Activated CD4-positive, CD25-positive, alpha-beta regulatory T cell treated with anti-CD3 and anti-CD28 coated beads, Interleukin-2, amount 50 U/mL, for 72 hours (primary cell): ENCODE measurements around the gene RPL7L1.
A peak's percentile ranks its signal among the peaks of the same experiment; 100 is the strongest.
"Not testable (repeated sequence)": the region's sequence is repeated elsewhere in the genome, so short reads cannot be mapped to it uniquely, and the experiment has no call there.

ENCODE experiments used
- DNase-seq: peaks from one replicate; pipeline ENCODE4 v3.0.0; 2021

RPL7L1 gene

GRCh38 chr6:42894041-42894828 is 14.8 kb downstream of the RPL7L1 start:
- DNase-seq: not testable (repeated sequence)

GRCh38 chr6:42896178-42896719 is 16.8 kb downstream of the RPL7L1 start:
- no peak for DNase-seq

GRCh38 chr6:42898891-42899361 is 19.5 kb downstream of the RPL7L1 start:
- peak; percentile 64 for DNase-seq

- DNase-seq: no peak
These were observed 20.5 kb downstream of the RPL7L1 start for GRCh38 chr6:42899871-42900270.

GRCh38 chr6:42901538-42901957 is 22.1 kb downstream of the RPL7L1 start:
- DNase-seq: peak; percentile 59

GRCh38 chr6:42902429-42903263 is 23.2 kb downstream of the RPL7L1 start:
- DNase-seq: not testable (repeated sequence)

GRCh38 chr6:42904467-42904866 is 25.1 kb downstream of the RPL7L1 start:
- DNase-seq: no peak

GRCh38 chr6:42907336-42907735 is 27.9 kb downstream of the RPL7L1 start:
- no peak for DNase-seq

- no peak for DNase-seq
These were observed 30.4 kb downstream of the RPL7L1 start for GRCh38 chr6:42909835-42910234.

GRCh38 chr6:42911171-42912021 is 32.0 kb downstream of the RPL7L1 start:
- DNase-seq: no peak

- no peak for DNase-seq
These were observed 35.1 kb downstream of the RPL7L1 start for GRCh38 chr6:42914546-42914945.

- no peak for DNase-seq
These were observed 36.3 kb downstream of the RPL7L1 start, which contains the start of gene PTCRA for GRCh38 chr6:42915732-42916131. Gene PTCRA (plus strand): TSS chr6:42916053. CDS start chr6:42916070, 17 bp downstream.

- DNase-seq: no peak
These were observed 36.9 kb downstream of the RPL7L1 start for GRCh38 chr6:42916288-42916687.

- DNase-seq: no peak
These were observed 42.4 kb downstream of the RPL7L1 start for GRCh38 chr6:42921801-42922200.

- DNase-seq: no peak
These were observed 44.2 kb downstream of the RPL7L1 start for GRCh38 chr6:42923666-42924065.

GRCh38 chr6:42925248-42925857 is 45.9 kb downstream of the RPL7L1 start:
- DNase-seq: no peak

GRCh38 chr6:42928986-42929820 is 49.8 kb downstream of the RPL7L1 start, which contains the start of gene CNPY3:
Gene CNPY3 (plus strand): TSS chr6:42929480. CDS start chr6:42929571, 91 bp downstream.
- DNase-seq: peak; percentile 91

GRCh38 chr6:42929821-42930360 is 50.5 kb downstream of the RPL7L1 start:
- DNase-seq: no peak

GRCh38 chr6:42932412-42932811 is 53.0 kb downstream of the RPL7L1 start:
- no peak for DNase-seq

- DNase-seq: no peak
These were observed 53.8 kb downstream of the RPL7L1 start for GRCh38 chr6:42933205-42933604.

GRCh38 chr6:42935322-42935721 is 55.9 kb downstream of the RPL7L1 start:
- no peak for DNase-seq
